ENCODE results near the gene EVA1C. TPM values are rescaled to one million over a fixed set of nuclear protein-coding genes. Genes with fewer than 3 reads are reported as not detected.

The EVA1C gene, protein sequence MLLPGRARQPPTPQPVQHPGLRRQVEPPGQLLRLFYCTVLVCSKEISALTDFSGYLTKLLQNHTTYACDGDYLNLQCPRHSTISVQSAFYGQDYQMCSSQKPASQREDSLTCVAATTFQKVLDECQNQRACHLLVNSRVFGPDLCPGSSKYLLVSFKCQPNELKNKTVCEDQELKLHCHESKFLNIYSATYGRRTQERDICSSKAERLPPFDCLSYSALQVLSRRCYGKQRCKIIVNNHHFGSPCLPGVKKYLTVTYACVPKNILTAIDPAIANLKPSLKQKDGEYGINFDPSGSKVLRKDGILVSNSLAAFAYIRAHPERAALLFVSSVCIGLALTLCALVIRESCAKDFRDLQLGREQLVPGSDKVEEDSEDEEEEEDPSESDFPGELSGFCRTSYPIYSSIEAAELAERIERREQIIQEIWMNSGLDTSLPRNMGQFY
- total RNA-seq: 24.5 and 47.8 TPM in 2 replicates

DNA sequence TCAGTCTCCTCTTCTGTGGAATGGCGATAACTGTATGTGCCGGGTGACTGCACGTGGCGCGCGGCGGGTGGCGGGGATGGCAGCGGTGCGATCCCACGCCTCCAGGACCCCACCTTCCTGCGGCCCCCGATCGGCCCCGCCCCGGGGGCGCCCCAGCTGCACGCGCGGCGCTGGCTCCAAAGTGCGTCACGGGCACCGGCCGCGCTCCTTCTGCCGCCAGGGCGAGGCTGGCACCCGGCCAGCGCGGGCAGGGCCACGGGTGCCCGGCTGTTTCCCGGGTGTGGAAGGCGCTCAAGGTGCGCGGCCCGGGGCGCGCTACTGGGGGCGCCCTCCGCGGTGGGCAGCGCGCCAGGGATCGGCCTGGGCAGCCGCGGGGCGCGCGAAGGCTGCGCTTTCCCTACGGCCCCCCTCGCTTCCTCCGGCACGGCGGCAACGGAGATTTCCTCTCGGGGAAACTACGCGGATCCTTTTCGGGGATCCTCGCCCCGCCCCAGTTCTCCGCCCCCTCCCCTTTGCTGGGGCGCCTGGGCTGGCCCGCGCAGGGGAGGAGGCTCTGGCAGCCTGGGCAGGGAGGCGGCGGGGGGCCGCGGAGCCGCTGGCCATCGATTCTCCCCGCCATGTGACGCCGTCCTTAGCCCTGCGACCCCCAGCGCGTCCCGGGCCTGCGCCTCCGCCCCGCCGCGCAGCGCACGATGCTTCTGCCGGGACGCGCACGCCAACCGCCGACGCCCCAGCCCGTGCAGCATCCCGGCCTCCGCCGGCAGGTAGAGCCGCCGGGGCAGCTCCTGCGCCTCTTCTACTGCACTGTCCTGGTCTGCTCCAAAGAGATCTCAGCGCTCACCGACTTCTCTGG is at the start of gene EVA1C:
EVA1C (plus strand) TSS at position 545 of the 853 bp plus-strand sequence; CDS start at position 693, 148 bp downstream.

DNA sequence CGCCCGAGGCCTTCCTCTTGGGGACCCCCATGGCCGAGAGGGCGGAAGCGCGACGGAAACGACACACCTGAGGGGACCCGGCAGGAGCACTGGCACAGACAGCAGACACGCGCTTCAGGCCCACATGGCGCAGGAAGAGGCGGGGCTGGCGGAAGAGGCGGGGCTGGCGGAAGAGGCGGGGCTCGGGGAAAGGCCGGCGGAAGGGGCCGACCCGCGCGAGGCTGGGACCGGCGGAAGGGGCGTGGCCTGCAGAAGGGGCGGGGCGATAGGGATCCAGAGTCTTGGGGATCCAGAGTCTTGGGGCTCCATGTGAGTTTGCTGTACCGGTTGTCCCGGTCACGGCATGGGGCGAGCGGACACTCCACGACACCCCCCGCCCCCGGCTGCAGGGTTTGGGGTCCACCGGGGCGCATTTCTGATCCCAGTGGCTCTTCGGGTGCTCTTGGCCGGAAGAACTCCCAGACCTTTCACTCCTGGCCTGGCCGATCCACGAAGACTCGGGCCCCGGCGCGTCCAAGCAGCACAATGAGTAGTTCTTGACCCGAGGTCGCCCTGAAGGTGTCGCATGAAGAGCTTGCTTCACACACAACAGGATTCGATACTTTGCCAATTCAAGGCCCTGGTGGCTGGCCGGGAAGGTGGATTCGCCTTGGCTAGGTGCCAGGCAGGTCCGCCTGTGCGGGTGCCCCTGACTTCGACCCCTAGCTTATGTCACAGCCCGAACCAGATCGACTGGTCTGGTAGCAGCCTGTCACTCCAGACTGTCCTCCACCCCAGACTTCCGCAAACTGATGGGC is 19.4 kb upstream of the EVA1C start, which contains the start of gene URB1:
URB1 (minus strand) TSS at position 133 of the 797 bp plus-strand sequence; CDS start at position 31, 102 bp downstream.

Other genes with a start within 250 kb of the EVA1C start
- 6.4 and 8.2 TPM in 2 replicates for gene MIS18A, start 133.7 kb upstream of the EVA1C start, total RNA-seq
- not detected in 2 replicates for gene MRAP, start 113.9 kb upstream of the EVA1C start, total RNA-seq
- 12.4 and 19.0 TPM in 2 replicates for gene URB1, start 19.7 kb upstream of the EVA1C start, total RNA-seq
- gene TCP10L, start 172.8 kb downstream of the EVA1C start, total RNA-seq: 0.25 and 0.26 TPM in 2 replicates
- gene CFAP298, start 199.7 kb downstream of the EVA1C start, total RNA-seq: 23.9 and 31.3 TPM in 2 replicates

Measured in aortic smooth muscle cell (primary cell).